H9 (cell line): ENCODE results near the gene TSPOAP1. TPM values are rescaled to one million over a fixed set of nuclear protein-coding genes. Genes with fewer than 3 reads are reported as not detected.

ENCODE experiments used
- DNase-seq: peaks from one replicate; pipeline ENCODE4 v3.0.0-alpha.2; 2017
- H2AFZ ChIP-seq: one replicate; pipeline ENCODE4 v1.6.1; 2013; ENCODE audit warnings: mild to moderate bottlenecking, low read length, control low read depth, moderate library complexity
- H2AK5ac ChIP-seq: 2 replicates; pipeline ENCODE4 v1.6.1; 2013; ENCODE audit warnings: low read length, control low read depth, mixed read lengths; ENCODE audit not compliant: insufficient read length
- H2BK120ac ChIP-seq: one replicate; pipeline ENCODE4 v1.6.1; 2013; ENCODE audit warnings: low read depth, mild to moderate bottlenecking, low read length, control low read depth, inconsistent platforms; ENCODE audit not compliant: poor library complexity, severe bottlenecking
- H2BK12ac ChIP-seq: 2 replicates; pipeline ENCODE4 v1.6.1; 2013; ENCODE audit warnings: low read length, control low read depth, mixed read lengths, low read depth; ENCODE audit not compliant: insufficient read length
- H2BK15ac ChIP-seq: 2 replicates; pipeline ENCODE4 v1.6.1; 2013; ENCODE audit warnings: low read depth, low read length, control low read depth
- H2BK20ac ChIP-seq: one replicate; pipeline ENCODE4 v1.6.1; 2013; ENCODE audit warnings: low read depth, mild to moderate bottlenecking, low read length, control low read depth, inconsistent platforms; ENCODE audit not compliant: poor library complexity, severe bottlenecking
- H2BK5ac ChIP-seq: 2 replicates; pipeline ENCODE4 v1.6.1; 2013; ENCODE audit warnings: low read length, control low read depth, mixed read lengths; ENCODE audit not compliant: insufficient read length
- H3K14ac ChIP-seq: 2 replicates; pipeline ENCODE4 v1.6.1; 2013; ENCODE audit warnings: low read length, control low read depth; ENCODE audit not compliant: insufficient read depth
- H3K18ac ChIP-seq: 2 replicates; pipeline ENCODE4 v1.6.1; 2013; ENCODE audit warnings: low read depth, mild to moderate bottlenecking, mixed read lengths, low read length, control low read depth; ENCODE audit not compliant: insufficient read length
- H3K23ac ChIP-seq: 2 replicates; pipeline ENCODE4 v1.6.1; 2013; ENCODE audit warnings: low read length, control low read depth, mixed read lengths, low read depth; ENCODE audit not compliant: insufficient read length
- H3K23me2 ChIP-seq: 2 replicates; pipeline ENCODE4 v1.6.1; 2013; ENCODE audit warnings: low read depth, mild to moderate bottlenecking, mixed read lengths, low read length, control low read depth; ENCODE audit not compliant: insufficient read length, poor library complexity, severe bottlenecking
- H3K27ac ChIP-seq: 2 replicates; pipeline ENCODE4 v1.5.1; 2013; ENCODE audit warnings: low read length, control low read depth, mixed read lengths, low read depth; ENCODE audit not compliant: insufficient read length
- H3K27me3 ChIP-seq: 2 replicates; pipeline ENCODE4 v1.6.1; 2013; ENCODE audit warnings: low read length, control low read depth, inconsistent platforms; ENCODE audit not compliant: insufficient read depth
- H3K4ac ChIP-seq: 2 replicates; pipeline ENCODE4 v1.6.1; 2013; ENCODE audit warnings: low read depth, mild to moderate bottlenecking, control low read depth, inconsistent platforms, low read length, moderate library complexity
- H3K4me1 ChIP-seq: 2 replicates; pipeline ENCODE4 v1.6.1; 2013; ENCODE audit warnings: low read length, control low read depth, inconsistent platforms; ENCODE audit not compliant: insufficient read depth
- H3K4me2 ChIP-seq: 2 replicates; pipeline ENCODE4 v1.6.1; 2013; ENCODE audit warnings: low read length, control low read depth, mixed read lengths; ENCODE audit not compliant: insufficient read length, insufficient read depth
- H3K56ac ChIP-seq: 2 replicates; pipeline ENCODE4 v1.6.1; 2013; ENCODE audit warnings: low read depth, mild to moderate bottlenecking, mixed read lengths, low read length, control low read depth; ENCODE audit not compliant: insufficient read length
- H3K79me1 ChIP-seq: 2 replicates; pipeline ENCODE4 v1.6.1; 2013; ENCODE audit warnings: low read depth, mild to moderate bottlenecking, moderate library complexity, low read length, control low read depth, inconsistent platforms; ENCODE audit not compliant: insufficient read depth, poor library complexity, severe bottlenecking
- H3K79me2 ChIP-seq: 2 replicates; pipeline ENCODE4 v1.6.1; 2013; ENCODE audit warnings: low read length, control low read depth, inconsistent platforms; ENCODE audit not compliant: insufficient read depth
- H3K9ac ChIP-seq: 2 replicates; pipeline ENCODE4 v1.6.1; 2013; ENCODE audit warnings: low read length, control low read depth, mixed read lengths; ENCODE audit not compliant: insufficient read length; ENCODE audit errors: extremely low read depth
- H3K9me3 ChIP-seq: one replicate; pipeline ENCODE4 v1.6.1; 2013; ENCODE audit warnings: low read depth, low read length, inconsistent platforms; ENCODE audit not compliant: control insufficient read depth
- H3T11ph ChIP-seq: one replicate; pipeline ENCODE4 v1.6.1; 2013; ENCODE audit warnings: mild to moderate bottlenecking, low read length, control low read depth, inconsistent platforms
- H4K20me1 ChIP-seq: one replicate; pipeline ENCODE4 v1.6.1; 2013; ENCODE audit not compliant: control insufficient read depth, insufficient read length, insufficient read depth
- H4K5ac ChIP-seq: 2 replicates; pipeline ENCODE4 v1.6.1; 2013; ENCODE audit warnings: low read depth, mild to moderate bottlenecking, mixed read lengths, low read length, control low read depth; ENCODE audit not compliant: insufficient read length
- H4K8ac ChIP-seq: replicated peaks from 2 replicates; pipeline ENCODE4 v1.6.1; 2013; ENCODE audit warnings: low read length, control low read depth, mixed read lengths, low read depth; ENCODE audit not compliant: insufficient read length
- H4K91ac ChIP-seq: 2 replicates; pipeline ENCODE4 v1.6.1; 2013; ENCODE audit warnings: low read depth, mild to moderate bottlenecking, moderate library complexity, mixed read lengths, low read length, control low read depth; ENCODE audit not compliant: insufficient read length
- H3K27ac Mint-ChIP-seq, 3 experiments: 2 replicates in 2 of 3; 3 replicates in 1 of 3; pipeline ENCODE4 v1.8.0; 2020 to 2021; ENCODE audit warnings: mixed read lengths in 3 of 3, mild to moderate bottlenecking in 1 of 3, moderate library complexity in 1 of 3
- H3K27me3 Mint-ChIP-seq: 2 replicates; pipeline ENCODE4 v1.8.0; 2021; ENCODE audit warnings: low read depth, mild to moderate bottlenecking, moderate library complexity, mixed read lengths
- H3K36me3 Mint-ChIP-seq, 3 experiments: 2 replicates in 2 of 3; 3 replicates in 1 of 3; pipeline ENCODE4 v1.8.0; 2020 to 2021; ENCODE audit warnings: low read depth in 3 of 3, mixed read lengths in 3 of 3; ENCODE audit not compliant: insufficient read depth in 1 of 3
- H3K4me1 Mint-ChIP-seq, 2 experiments: 2 replicates each; pipeline ENCODE4 v1.8.0; 2020; ENCODE audit warnings: mixed read lengths in 2 of 2
- H3K4me3 Mint-ChIP-seq, 2 experiments: 2 replicates in 1 of 2; 3 replicates in 1 of 2; pipeline ENCODE4 v1.8.0; 2020 to 2021; ENCODE audit warnings: mild to moderate bottlenecking in 2 of 2, mixed read lengths in 2 of 2, moderate library complexity in 1 of 2
- H3K9me3 Mint-ChIP-seq, 2 experiments: 2 replicates in 1 of 2; 3 replicates in 1 of 2; pipeline ENCODE4 v1.8.0; 2020; ENCODE audit warnings: mild to moderate bottlenecking in 2 of 2, mixed read lengths in 2 of 2, moderate library complexity in 1 of 2
- CTCF ChIP-seq: fragments of 200-600 bp; sonication (generic); conservative IDR thresholded peaks from 3 replicates; pipeline ENCODE4 v1.8.0; 2021; ENCODE audit warnings: antibody characterized with exemption, mild to moderate bottlenecking
- WGBS: extraction: QIAGEN DNeasy Blood & Tissue Kit; methylation state at CpG from one replicate; pipeline ENCODE4 v1.1.7; 2013; ENCODE audit warnings: missing lambda C conversion rate, low lambda C conversion rate, mixed read lengths; ENCODE audit not compliant: insufficient read length; ENCODE audit errors: extremely low coverage; 5-methylcytosine and 5-hydroxymethylcytosine counted together
- total RNA-seq: library from RNA; stranded (reverse); gene quantifications from 2 replicates; pipeline ENCODE4 v1.2.1, GENCODE V29; 2021

The TSPOAP1 gene
- total RNA-seq, 1 experiment from 2014 or later = 17.3 TPM

DNA sequence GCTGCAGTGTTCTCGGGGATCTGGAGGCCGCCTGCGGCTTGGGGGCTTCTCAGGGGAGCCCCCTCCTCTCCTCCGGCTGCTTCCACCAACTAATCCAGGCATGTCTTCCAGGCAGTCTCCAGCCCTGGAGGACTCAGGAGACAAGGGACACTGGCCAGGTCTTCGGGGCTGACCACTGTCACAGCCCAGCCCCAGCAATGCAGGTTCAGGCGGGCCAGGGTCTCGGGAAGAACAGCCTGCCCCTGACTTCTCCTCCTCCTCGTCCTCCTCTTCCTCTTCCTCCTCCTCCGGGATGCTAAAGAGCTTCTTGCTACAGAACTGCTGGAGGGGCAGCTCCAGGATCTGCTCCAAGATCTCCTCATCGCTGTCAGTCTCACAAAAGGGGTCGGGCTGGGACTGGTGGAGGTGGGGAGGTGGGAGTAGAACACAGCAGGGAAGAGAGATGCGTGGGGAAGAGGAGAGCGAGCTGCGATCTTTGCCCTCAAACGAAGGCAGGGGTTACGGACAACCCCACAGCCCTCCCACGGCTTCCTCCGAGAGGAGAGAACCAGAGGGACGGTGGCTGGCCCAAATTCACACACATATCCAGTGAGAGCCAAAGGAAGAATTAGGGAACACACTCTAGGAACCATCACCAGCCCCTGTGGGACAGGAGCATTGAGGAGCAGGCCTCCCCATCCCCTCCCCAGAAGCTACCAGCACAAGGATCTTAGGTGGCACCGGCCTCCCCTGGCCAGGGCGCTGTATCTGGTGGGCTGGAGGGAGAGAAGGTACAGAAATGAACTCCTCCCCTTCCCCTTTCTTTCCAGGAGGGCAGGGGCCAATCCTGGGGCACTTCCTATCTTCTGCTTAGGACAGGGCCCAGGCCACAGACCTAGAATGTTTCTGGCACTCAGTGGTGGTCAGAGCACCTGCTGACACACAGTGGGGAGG, 19.3 kb downstream of the TSPOAP1 start:
- no peaks in the 10 kb centered on the region for H3K27me3 ChIP-seq

More for the DNA sequence above, 19.3 kb downstream of the TSPOAP1 start:
- no peak overlapping the region for H4K91ac ChIP-seq
- H3K23me2 ChIP-seq = no peaks in the 10 kb centered on the region
- H2BK5ac ChIP-seq = no peak overlapping the region
- DNase-seq = no peak
- no peak overlapping the region for H3K9ac ChIP-seq
- H3K56ac ChIP-seq = no peak overlapping the region
- no peak overlapping the region for H2BK12ac ChIP-seq
- WGBS = no CpG with 5 or more reads among the region's 21 CpGs
- no peak overlapping the region for H3K4ac ChIP-seq
- no peaks in the 10 kb centered on the region for H3K9me3 ChIP-seq
- H2BK15ac ChIP-seq = no peak overlapping the region
- no peak overlapping the region for H3K27ac ChIP-seq
- no peak overlapping the region for H4K8ac ChIP-seq
- H2AK5ac ChIP-seq = no peak overlapping the region
- H3K79me1 ChIP-seq = no peaks in the 10 kb centered on the region
- H3K14ac ChIP-seq = no peak overlapping the region
- H3T11ph ChIP-seq = no peak overlapping the region
- no peak overlapping the region for H3K18ac ChIP-seq
- H3K79me2 ChIP-seq = no peaks in the 10 kb centered on the region
- H2AFZ ChIP-seq = no peak overlapping the region
- Mint-ChIP-seq H3K36me3 (no peaks in the 10 kb centered on the region), H3K4me1 (peaks cover 0 to 23% of the 10 kb centered on the region in 2 experiments; a peak in 3 of 4 replicates), H3K27ac (0 out of 7 replicates have a peak overlapping the region, but pooled peaks of 1 of the 3 experiments have one; percentile 12), H3K27me3 (peaks cover 2% of the 10 kb centered on the region; the same call in 1 of the 2 replicates), H3K4me3 (no peak overlapping the region), H3K9me3 (no peaks in the 10 kb centered on the region)
- H2BK120ac ChIP-seq = no peak overlapping the region
- H4K5ac ChIP-seq = no peak overlapping the region
- no peak overlapping the region for H2BK20ac ChIP-seq
- no peak overlapping the region for H3K23ac ChIP-seq
- no peaks in the 10 kb centered on the region for H3K4me1 ChIP-seq
- TF ChIP-seq CTCF = no peak
- no peak overlapping the region for H3K4me2 ChIP-seq
- no peaks in the 10 kb centered on the region for H4K20me1 ChIP-seq
